ENCODE data around the gene NPDC1.
"Not testable (repeated sequence)": the region's sequence is repeated elsewhere in the genome, so short reads cannot be mapped to it uniquely, and the experiment has no call there.

NPDC1 gene

GRCh38 chr9:137038916-137039315 lies 7.1 kb downstream of the NPDC1 start:
- no peak for DNase-seq

GRCh38 chr9:137037483-137037882 lies 8.5 kb downstream of the NPDC1 start:
- no peak for DNase-seq

- no peak for DNase-seq
Measured at GRCh38 chr9:137037035-137037434, 8.9 kb downstream of the NPDC1 start.

- DNase-seq: no peak
Measured at GRCh38 chr9:137035937-137036336, 10.0 kb downstream of the NPDC1 start.

GRCh38 chr9:137035507-137035834 lies 10.5 kb downstream of the NPDC1 start:
- DNase-seq: no peak

- DNase-seq: no peak
Measured at GRCh38 chr9:137034709-137035506, 11.1 kb downstream of the NPDC1 start.

- DNase-seq: no peak
Measured at GRCh38 chr9:137034039-137034708, 11.8 kb downstream of the NPDC1 start.

GRCh38 chr9:137033481-137033880 lies 12.5 kb downstream of the NPDC1 start:
- DNase-seq: not testable (repeated sequence)

GRCh38 chr9:137032858-137033257 lies 13.1 kb downstream of the NPDC1 start:
- DNase-seq: no peak

GRCh38 chr9:137031904-137032640 lies 13.9 kb downstream of the NPDC1 start, which contains the start of gene FUT7:
FUT7 (minus strand) TSS chr9:137032088; CDS start chr9:137031991, 97 bp downstream.
- no peak for DNase-seq

GRCh38 chr9:137030538-137031527 lies 15.1 kb downstream of the NPDC1 start:
- no peak for DNase-seq

GRCh38 chr9:137030006-137030405 lies 16.0 kb downstream of the NPDC1 start:
- DNase-seq: no peak

- DNase-seq: no peak
Measured at GRCh38 chr9:137029058-137029936, 16.7 kb downstream of the NPDC1 start.

GRCh38 chr9:137028263-137029057 lies 17.5 kb downstream of the NPDC1 start:
- DNase-seq: no peak

GRCh38 chr9:137027369-137028262 lies 18.4 kb downstream of the NPDC1 start, which contains the start of gene ABCA2:
ABCA2 (minus strand) TSS chr9:137028237; CDS start chr9:137028140, 97 bp downstream.
- no peak for DNase-seq

- DNase-seq: no peak
Measured at GRCh38 chr9:137026828-137027227, 19.1 kb downstream of the NPDC1 start.

GRCh38 chr9:137026384-137026783 lies 19.6 kb downstream of the NPDC1 start:
- no peak for DNase-seq

- peak; percentile 62 for DNase-seq
Measured at GRCh38 chr9:137025517-137025966, 20.4 kb downstream of the NPDC1 start.

GRCh38 chr9:137023583-137023991 lies 22.4 kb downstream of the NPDC1 start:
- DNase-seq: no peak
